ENCODE data around the gene PEAK1. TPM values are rescaled to one million over a fixed set of nuclear protein-coding genes. Genes with fewer than 3 reads are reported as not detected.

PEAK1 gene
- total RNA-seq, 1 donor: 133 TPM

DNA sequence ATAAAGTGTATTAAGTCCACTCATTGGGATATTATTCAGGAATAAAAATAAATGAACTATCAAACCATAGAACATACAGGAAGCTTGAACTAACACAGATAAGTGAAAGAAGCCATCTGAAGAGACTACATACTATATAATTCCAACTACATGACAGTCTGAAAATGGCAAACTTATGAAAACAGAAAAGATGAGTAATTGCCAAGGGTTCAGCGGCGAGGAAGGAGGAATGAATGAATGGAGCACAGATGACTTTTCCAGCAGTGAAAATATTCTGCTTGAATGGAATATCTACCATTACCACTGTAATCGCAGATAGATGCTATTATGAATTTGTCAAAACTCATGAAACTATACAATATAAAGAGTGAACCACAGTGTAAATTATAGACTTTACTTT, 79.7 kb downstream of the PEAK1 start:
- Histone ChIP-seq H3K27me3 (ENCODE audit: insufficient read depth, low read length) (no peaks in the 10 kb centered on the region), H3K4me2 (ENCODE audit: insufficient read depth, low read length) (no peak overlapping the region), H3K79me2 (ENCODE audit: insufficient read depth, low read length) (peaks cover 88% of the 10 kb centered on the region), H4K20me1 (ENCODE audit: insufficient read depth, low read length) (peaks cover 35% of the 10 kb centered on the region), H3K4me3 (ENCODE audit: insufficient read depth, low read length) (no peak overlapping the region), H3K36me3 (ENCODE audit: insufficient read depth, low read length) (no peaks in the 10 kb centered on the region), H3K4me1 (ENCODE audit: insufficient read depth, low read length) (peaks cover 7% of the 10 kb centered on the region), H3K27ac (ENCODE audit: low read depth, low read length) (no peak overlapping the region), H3K9me3 (ENCODE audit: low read depth, low read length) (no peaks in the 10 kb centered on the region), H2AFZ (ENCODE audit: low read length) (no peak overlapping the region)
- no peak for DNase-seq (ENCODE audit: insufficient read length, low spot score, missing footprints)
- TF ChIP-seq, protein P1, sequence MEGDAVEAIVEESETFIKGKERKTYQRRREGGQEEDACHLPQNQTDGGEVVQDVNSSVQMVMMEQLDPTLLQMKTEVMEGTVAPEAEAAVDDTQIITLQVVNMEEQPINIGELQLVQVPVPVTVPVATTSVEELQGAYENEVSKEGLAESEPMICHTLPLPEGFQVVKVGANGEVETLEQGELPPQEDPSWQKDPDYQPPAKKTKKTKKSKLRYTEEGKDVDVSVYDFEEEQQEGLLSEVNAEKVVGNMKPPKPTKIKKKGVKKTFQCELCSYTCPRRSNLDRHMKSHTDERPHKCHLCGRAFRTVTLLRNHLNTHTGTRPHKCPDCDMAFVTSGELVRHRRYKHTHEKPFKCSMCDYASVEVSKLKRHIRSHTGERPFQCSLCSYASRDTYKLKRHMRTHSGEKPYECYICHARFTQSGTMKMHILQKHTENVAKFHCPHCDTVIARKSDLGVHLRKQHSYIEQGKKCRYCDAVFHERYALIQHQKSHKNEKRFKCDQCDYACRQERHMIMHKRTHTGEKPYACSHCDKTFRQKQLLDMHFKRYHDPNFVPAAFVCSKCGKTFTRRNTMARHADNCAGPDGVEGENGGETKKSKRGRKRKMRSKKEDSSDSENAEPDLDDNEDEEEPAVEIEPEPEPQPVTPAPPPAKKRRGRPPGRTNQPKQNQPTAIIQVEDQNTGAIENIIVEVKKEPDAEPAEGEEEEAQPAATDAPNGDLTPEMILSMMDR (IDR thresholded peaks at IDR 0.05; ENCODE audit: extremely low read depth, low read depth, low read length): no peak

DNA sequence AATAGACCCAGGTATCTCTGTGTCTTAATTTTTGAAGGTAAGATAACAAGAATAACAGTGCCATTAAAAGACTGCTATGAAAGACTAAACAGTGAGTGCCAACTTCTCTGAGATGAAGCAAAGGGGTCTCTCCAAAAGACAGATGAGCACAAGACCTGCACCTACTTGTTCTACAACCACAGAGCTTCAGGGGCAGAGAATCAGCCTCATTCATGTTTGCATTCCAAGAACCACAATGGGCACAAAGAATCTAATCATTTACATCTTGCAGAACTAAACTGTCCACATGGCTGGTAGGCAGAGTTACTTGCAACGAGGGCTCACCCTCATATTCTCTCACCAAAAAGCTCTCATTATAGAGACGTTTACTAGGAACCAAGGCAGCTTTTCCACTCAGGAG, 83.9 kb downstream of the PEAK1 start:
- Histone ChIP-seq H4K20me1 (ENCODE audit: insufficient read depth, low read length) (peaks cover 46% of the 10 kb centered on the region), H3K36me3 (ENCODE audit: insufficient read depth, low read length) (no peaks in the 10 kb centered on the region), H3K4me2 (ENCODE audit: insufficient read depth, low read length) (no peak overlapping the region), H3K27ac (ENCODE audit: low read depth, low read length) (no peak overlapping the region), H3K79me2 (ENCODE audit: insufficient read depth, low read length) (peaks cover 78% of the 10 kb centered on the region), H3K4me1 (ENCODE audit: insufficient read depth, low read length) (peaks cover 7% of the 10 kb centered on the region), H3K9me3 (ENCODE audit: low read depth, low read length) (no peaks in the 10 kb centered on the region), H2AFZ (ENCODE audit: low read length) (no peak overlapping the region), H3K4me3 (ENCODE audit: insufficient read depth, low read length) (no peak overlapping the region), H3K27me3 (ENCODE audit: insufficient read depth, low read length) (no peaks in the 10 kb centered on the region)
- TF ChIP-seq, protein P1 (IDR thresholded peaks at IDR 0.05; ENCODE audit: extremely low read depth, low read depth, low read length): no peak
- DNase-seq (ENCODE audit: insufficient read length, low spot score, missing footprints): no peak

- peaks cover 77% of the 10 kb centered on the region for H3K79me2 ChIP-seq (ENCODE audit: insufficient read depth, low read length)
- H3K36me3 ChIP-seq (ENCODE audit: insufficient read depth, low read length): no peaks in the 10 kb centered on the region
Observed at GRCh38 chr15:77335298-77335697, 84.6 kb downstream of the PEAK1 start.

GRCh38 chr15:77333166-77333565, 86.7 kb downstream of the PEAK1 start:
- Histone ChIP-seq H4K20me1 (ENCODE audit: insufficient read depth, low read length) (peaks cover 60% of the 10 kb centered on the region), H3K4me3 (ENCODE audit: insufficient read depth, low read length) (no peak overlapping the region), H3K4me2 (ENCODE audit: insufficient read depth, low read length) (no peak overlapping the region), H3K9me3 (ENCODE audit: low read depth, low read length) (no peaks in the 10 kb centered on the region), H3K4me1 (ENCODE audit: insufficient read depth, low read length) (peaks cover 6% of the 10 kb centered on the region), H2AFZ (ENCODE audit: low read length) (no peak overlapping the region), H3K36me3 (ENCODE audit: insufficient read depth, low read length) (no peaks in the 10 kb centered on the region), H3K27ac (ENCODE audit: low read depth, low read length) (no peak overlapping the region), H3K27me3 (ENCODE audit: insufficient read depth, low read length) (no peaks in the 10 kb centered on the region), H3K79me2 (ENCODE audit: insufficient read depth, low read length) (peaks cover 80% of the 10 kb centered on the region)
- TF ChIP-seq, protein P1 (IDR thresholded peaks at IDR 0.05; ENCODE audit: extremely low read depth, low read depth, low read length): no peak
- no peak for DNase-seq (ENCODE audit: insufficient read length, low spot score, missing footprints)

More at GRCh38 chr15:77335298-77335697, 84.6 kb downstream of the PEAK1 start:
- Histone ChIP-seq H3K4me2 (ENCODE audit: insufficient read depth, low read length) (no peak overlapping the region), H3K9me3 (ENCODE audit: low read depth, low read length) (no peaks in the 10 kb centered on the region), H3K27ac (ENCODE audit: low read depth, low read length) (no peak overlapping the region), H3K4me1 (ENCODE audit: insufficient read depth, low read length) (peaks cover 4% of the 10 kb centered on the region), H2AFZ (ENCODE audit: low read length) (no peak overlapping the region), H3K4me3 (ENCODE audit: insufficient read depth, low read length) (no peak overlapping the region), H4K20me1 (ENCODE audit: insufficient read depth, low read length) (peaks cover 51% of the 10 kb centered on the region), H3K27me3 (ENCODE audit: insufficient read depth, low read length) (no peaks in the 10 kb centered on the region)
- TF ChIP-seq, protein P1 (IDR thresholded peaks at IDR 0.05; ENCODE audit: extremely low read depth, low read depth, low read length): no peak
- DNase-seq (ENCODE audit: insufficient read length, low spot score, missing footprints): no peak

Measured in osteoblast (primary cell).